GM18507 (cell line): ENCODE data around the gene STYXL1.
A peak's percentile ranks its signal among the peaks of the same experiment; 100 is the strongest.

Experiments
- DNase-seq: peaks from one replicate; pipeline ENCODE4 v3.0.0; 2011; ENCODE audit warnings: low read depth; ENCODE audit not compliant: insufficient read length; ENCODE audit errors: extremely low spot score
- FAIRE-seq: peaks from 2 replicates; lab custom pipeline; 2011; peaks lifted over from hg19 to GRCh38; lab: Jason Lieb, UNC

STYXL1 gene

DNA sequence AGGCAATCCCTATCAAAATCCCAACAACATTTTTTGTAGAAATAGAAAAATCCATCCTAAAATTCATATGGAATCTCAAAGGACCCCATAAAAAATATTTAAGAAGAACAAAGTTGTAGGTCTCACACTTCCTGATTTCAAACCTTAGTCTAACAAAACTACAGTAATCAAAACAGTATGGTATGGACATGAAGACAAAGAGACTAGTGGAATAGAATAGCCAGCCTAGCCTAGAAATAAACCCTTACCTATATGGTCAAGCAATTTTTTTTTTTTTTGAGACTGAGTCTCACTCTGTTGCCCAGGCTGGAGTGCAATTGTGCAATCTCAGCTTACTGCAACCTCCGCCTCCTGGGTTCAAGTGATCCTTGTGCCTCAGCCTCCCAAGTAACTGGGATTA, 49.8 kb downstream of the STYXL1 start:
- no peak for DNase-seq
- FAIRE-seq: no peak

GRCh38 chr7:75996476-75996875, 51.3 kb downstream of the STYXL1 start:
- no peak for FAIRE-seq
- no peak for DNase-seq

DNA sequence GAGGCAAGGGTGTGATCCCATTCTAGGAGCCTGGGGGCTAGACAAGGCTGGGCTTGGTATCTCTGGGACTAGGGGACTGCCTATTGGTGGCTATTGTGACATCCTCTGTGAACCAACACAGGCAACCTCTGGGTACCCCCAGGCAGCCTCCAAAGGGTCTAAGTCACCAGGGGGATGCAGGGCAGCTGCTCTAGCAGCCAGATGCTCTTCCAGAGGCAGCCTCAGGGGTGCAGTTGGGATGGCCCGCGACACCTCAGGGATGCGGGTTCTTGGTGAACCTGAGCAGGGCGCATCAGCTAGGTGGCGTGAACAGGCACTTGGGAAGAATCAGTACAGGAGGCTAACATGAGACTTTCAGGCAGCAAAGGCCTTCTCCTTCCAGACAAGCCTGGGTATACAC, 51.8 kb downstream of the STYXL1 start:
- FAIRE-seq (no peak), DNase-seq (no peak)

- no peak for DNase-seq
- FAIRE-seq: no peak
Measured at GRCh38 chr7:75995052-75995471, 52.7 kb downstream of the STYXL1 start.

GRCh38 chr7:75994388-75995051, 53.3 kb downstream of the STYXL1 start, which contains the start of gene TMEM120A:
Gene TMEM120A (minus strand): TSS chr7:75994595. CDS start chr7:75994570, 25 bp downstream.
- DNase-seq: peak; percentile 99
- peak; percentile 92 for FAIRE-seq

- FAIRE-seq: no peak
Measured at GRCh38 chr7:75993689-75994387, 54.0 kb downstream of the STYXL1 start.

GRCh38 chr7:75992083-75992755, 55.6 kb downstream of the STYXL1 start:
- no peak for FAIRE-seq
- DNase-seq: no peak

More at GRCh38 chr7:75993689-75994387, 54.0 kb downstream of the STYXL1 start:
- DNase-seq: no peak

- DNase-seq (no peak), FAIRE-seq (no peak)
Measured at GRCh38 chr7:75991531-75992082, 56.2 kb downstream of the STYXL1 start.

DNA sequence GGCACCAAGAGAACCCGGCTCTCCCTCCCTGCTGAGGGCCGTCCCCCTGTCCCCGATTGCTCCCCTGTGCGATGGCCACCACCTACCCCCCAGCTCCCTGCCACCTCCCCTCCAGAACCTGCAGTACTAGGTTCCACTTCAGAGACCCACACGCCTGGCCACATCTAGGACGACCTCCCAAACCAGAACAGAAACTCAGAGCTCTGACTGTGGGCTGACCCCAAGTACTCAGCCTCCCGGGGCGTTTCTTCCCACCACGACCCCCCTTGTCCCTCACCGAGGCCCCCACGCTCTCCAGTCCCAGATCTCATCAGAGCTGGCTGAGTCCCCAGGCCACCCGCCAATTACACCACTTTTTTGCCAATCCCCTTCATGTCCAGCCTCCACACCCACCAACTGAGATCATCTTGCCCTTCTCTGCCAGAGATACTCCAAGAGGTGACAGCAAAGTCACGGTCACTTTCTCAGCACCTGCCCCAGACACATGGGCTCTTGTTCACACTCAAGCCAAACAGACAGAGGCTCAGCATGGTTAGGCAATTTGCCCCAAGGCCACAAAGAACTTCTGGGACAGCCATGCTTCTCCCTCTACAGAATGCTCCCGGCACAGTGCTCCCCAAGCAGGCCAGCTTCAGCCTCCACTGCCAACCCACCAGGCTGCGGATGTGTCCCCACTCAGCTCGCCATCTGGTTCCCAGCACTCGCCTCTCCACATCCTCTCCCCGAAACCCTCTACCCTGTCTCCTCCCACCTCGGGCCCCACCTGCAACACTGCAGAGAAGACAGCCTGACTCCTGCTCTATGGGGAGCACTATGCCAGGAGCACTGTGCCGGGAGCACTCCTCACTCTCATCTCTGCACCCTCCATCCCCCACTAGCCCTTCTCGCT, 58.1 kb downstream of the STYXL1 start:
- FAIRE-seq (no peak), DNase-seq (no peak)

- FAIRE-seq (no peak), DNase-seq (no peak)
Measured at GRCh38 chr7:75988568-75989499, 59.0 kb downstream of the STYXL1 start.

GRCh38 chr7:75987805-75988567, 59.8 kb downstream of the STYXL1 start:
- no peak for DNase-seq
- FAIRE-seq: no peak

DNA sequence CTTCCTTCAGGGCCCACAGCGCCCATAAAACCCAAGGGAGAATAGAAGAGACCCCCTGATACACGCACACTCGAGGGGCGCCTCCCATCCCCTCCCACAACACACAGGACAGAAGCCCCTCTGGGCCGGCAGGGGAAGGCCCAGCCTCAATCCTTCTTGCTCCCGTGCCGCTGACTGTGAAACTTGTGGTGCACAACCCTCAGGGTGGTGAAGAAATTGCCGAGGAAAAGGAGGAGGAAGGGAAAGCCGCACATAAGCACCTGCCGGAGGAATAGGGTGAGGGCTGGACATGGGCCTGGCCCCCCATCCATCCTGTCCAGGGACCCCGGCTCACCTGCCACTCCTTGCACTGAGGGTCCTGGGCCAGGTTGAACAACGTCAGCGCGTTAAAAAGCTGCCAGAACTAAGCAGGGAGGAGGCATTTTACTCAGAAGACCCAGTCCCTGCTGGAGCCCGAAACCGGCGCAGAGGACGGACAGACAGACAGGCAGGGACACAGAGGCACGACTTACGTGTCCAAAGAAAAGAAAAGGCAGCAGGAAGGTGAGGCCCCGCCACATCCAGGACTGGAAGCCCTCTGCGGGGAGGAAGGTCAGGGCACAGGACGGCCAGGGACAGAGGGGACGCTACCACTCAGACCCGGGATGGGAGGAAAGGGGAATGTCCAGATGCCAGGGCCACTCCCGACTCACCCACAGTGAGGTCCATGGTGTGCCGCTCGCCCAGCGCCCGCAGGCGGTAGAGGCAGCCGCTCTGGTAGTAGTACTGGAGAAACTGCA, 60.6 kb downstream of the STYXL1 start:
- FAIRE-seq: no peak
- no peak for DNase-seq

GRCh38 chr7:75986147-75986781, 61.5 kb downstream of the STYXL1 start:
- DNase-seq (no peak), FAIRE-seq (no peak)

- no peak for DNase-seq
- no peak for FAIRE-seq
Measured at GRCh38 chr7:75985518-75986146, 62.2 kb downstream of the STYXL1 start.

DNA sequence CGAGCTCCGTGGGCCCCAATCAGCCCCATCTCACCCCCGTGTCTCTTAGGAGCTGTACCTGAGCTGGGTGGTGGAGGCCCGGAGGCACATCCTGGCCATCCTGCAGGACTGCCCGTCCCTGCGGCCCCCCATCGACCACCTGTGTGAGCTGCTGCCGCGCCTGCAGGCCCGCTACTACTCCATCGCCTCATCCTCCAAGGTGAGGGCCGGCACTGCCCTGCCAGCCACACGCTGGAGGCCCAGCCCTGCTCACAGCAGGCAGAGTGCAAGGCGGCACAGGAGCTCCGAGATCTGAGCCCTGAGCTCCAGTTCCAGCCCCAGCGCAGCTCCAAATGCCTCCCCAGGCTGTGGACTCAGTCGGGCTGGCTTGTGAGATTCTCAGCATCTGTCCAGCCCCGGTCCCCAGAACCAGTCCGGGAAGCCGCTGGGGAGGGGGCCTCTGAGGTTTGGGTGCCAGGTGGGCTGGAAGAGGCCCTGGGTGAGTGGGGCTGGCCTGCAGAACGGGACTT, 62.7 kb downstream of the STYXL1 start:
- DNase-seq (no peak), FAIRE-seq (no peak)
